ENCODE data around the gene ING3. TPM values are rescaled to one million over a fixed set of nuclear protein-coding genes. Genes with fewer than 3 reads are reported as not detected.

Gene ING3
- total RNA-seq, 1 experiment from 2014 or later = 12.6 TPM

GRCh38 chr7:120995654-120996053, 45.1 kb downstream of the ING3 start:
- POLR2A ChIA-PET = no interaction called here
- no peaks in the 10 kb centered on the region for H3K36me3 Mint-ChIP-seq
- no peaks in the 10 kb centered on the region for H3K27me3 Mint-ChIP-seq (ENCODE audit: low read depth)
- H3K4me3 Mint-ChIP-seq = no peak overlapping the region
- ATAC-seq = no peak
- CTCF ChIA-PET = no interaction called here
- no peak for DNase-seq (ENCODE audit: low spot score)
- no peaks in the 10 kb centered on the region for H3K9me3 Mint-ChIP-seq
- TF ChIP-seq PREB (CRISPR knock-in tag; IDR thresholded peaks at IDR 0.05; ENCODE audit: borderline replicate concordance) (no peak), SOX15 (CRISPR knock-in tag; IDR thresholded peaks at IDR 0.05) (no peak), ZNF532 (CRISPR knock-in tag; IDR thresholded peaks at IDR 0.05; ENCODE audit: borderline replicate concordance) (no peak), TEAD1 (CRISPR knock-in tag; IDR thresholded peaks at IDR 0.05) (no peak), GRHL2 (CRISPR knock-in tag; IDR thresholded peaks at IDR 0.05; ENCODE audit: insufficient replicate concordance, severe bottlenecking) (no peak), NR3C1 (CRISPR knock-in tag; conservative IDR thresholded peaks at IDR 0.05; ENCODE audit: low read depth) (no peak), GTF2I (CRISPR knock-in tag; conservative IDR thresholded peaks at IDR 0.05) (no peak), ZSCAN18 (CRISPR knock-in tag; IDR thresholded peaks at IDR 0.05) (no peak), ERG (CRISPR knock-in tag; IDR thresholded peaks at IDR 0.05) (no peak), SMAD4 (CRISPR knock-in tag; IDR thresholded peaks at IDR 0.05) (no peak), HMGA2 (CRISPR knock-in tag; IDR thresholded peaks at IDR 0.05) (no peak), ATF1 (CRISPR knock-in tag; IDR thresholded peaks at IDR 0.05) (no peak), NFATC4 (CRISPR knock-in tag; IDR thresholded peaks at IDR 0.05) (no peak)
- no peak overlapping the region for H3K27ac Mint-ChIP-seq
- peaks cover 9% of the 10 kb centered on the region for H3K4me1 Mint-ChIP-seq

GRCh38 chr7:120996333-120996987, 45.9 kb downstream of the ING3 start:
- H3K4me3 Mint-ChIP-seq = no peak overlapping the region
- peaks cover 9% of the 10 kb centered on the region for H3K4me1 Mint-ChIP-seq
- ChIA-PET POLR2A (no interaction called here), CTCF (no interaction called here)
- no peaks in the 10 kb centered on the region for H3K9me3 Mint-ChIP-seq
- no peak for ATAC-seq
- no peak for DNase-seq (ENCODE audit: low spot score)
- no peak for TF ChIP-seq SMAD4 (CRISPR knock-in tag; IDR thresholded peaks at IDR 0.05)
- TF ChIP-seq JUN (CRISPR knock-in tag; IDR thresholded peaks at IDR 0.05) = no peak
- TF ChIP-seq HMGXB4 (CRISPR knock-in tag; IDR thresholded peaks at IDR 0.05) = no peak
- TF ChIP-seq E2F1 (CRISPR knock-in tag; IDR thresholded peaks at IDR 0.05) = no peak
- no peak for TF ChIP-seq CTCF (IDR thresholded peaks at IDR 0.05)
- TF ChIP-seq IRF1 (CRISPR knock-in tag; IDR thresholded peaks at IDR 0.05) = no peak
- no peaks in the 10 kb centered on the region for H3K36me3 Mint-ChIP-seq
- H3K27ac Mint-ChIP-seq = no peak overlapping the region
- no peaks in the 10 kb centered on the region for H3K27me3 Mint-ChIP-seq (ENCODE audit: low read depth)
